Breast epithelium (tissue), 4 donors: ENCODE data around the gene BCL2. TPM values are rescaled to one million over a fixed set of nuclear protein-coding genes. Genes with fewer than 3 reads are reported as not detected.

Source experiments
- DNase-seq, 2 donors: peaks; one replicate each; pipeline ENCODE4 v3.0.0-alpha.2; 2019; ENCODE audit warnings: low spot score in 2 of 2
- H3K27ac ChIP-seq, 2 donors: fragments of 200-600 bp; sonication (generic) in 1 of 2; one replicate each; pipeline ENCODE4 v1.5.1; 2016 to 2019; ENCODE audit warnings: mild to moderate bottlenecking in 1 of 2
- H3K27me3 ChIP-seq, 2 donors: fragments of 200-600 bp; sonication (generic) in 1 of 2; one replicate each; pipeline versions ENCODE4 v1.5.1 to v1.6.0; 2017 to 2019; ENCODE audit warnings: control low read depth in 1 of 2, mild to moderate bottlenecking in 1 of 2
- H3K36me3 ChIP-seq: fragments of 200-600 bp; one replicate; pipeline ENCODE4 v1.5.1; 2019
- H3K4me1 ChIP-seq, 2 donors: fragments of 200-600 bp; sonication (generic); one replicate each; pipeline ENCODE4 v1.5.1; 2016 to 2019; ENCODE audit warnings: control low read depth in 1 of 2
- H3K4me3 ChIP-seq, 3 donors: fragments of 200-600 bp; sonication (generic); 1 replicate in 2 of 3; 2 replicates in 1 of 3; pipeline ENCODE4 v1.5.1; 2016 to 2019; ENCODE audit warnings: mild to moderate bottlenecking in 3 of 3, moderate library complexity in 2 of 3
- H3K9me3 ChIP-seq, 2 donors: fragments of 200-600 bp; sonication (generic) in 1 of 2; one replicate each; pipeline ENCODE4 v1.5.1; 2016 to 2019; ENCODE audit warnings: control low read depth in 1 of 2
- POLR2A ChIP-seq: fragments of 450-650 bp; IDR thresholded peaks from one replicate; pipeline ENCODE4 v1.6.1; 2016; ENCODE audit warnings: antibody characterized with exemption, mild to moderate bottlenecking, moderate library complexity
- POLR2AphosphoS5 ChIP-seq, 3 donors: sonication (generic); formaldehyde crosslinking; IDR thresholded peaks; one replicate each; pipeline ENCODE4 v1.6.1; 2017; ENCODE audit warnings: antibody characterized with exemption in 3 of 3
- intact Hi-C: fragments of 100-400 bp; cut with DNase I; formaldehyde crosslinking; loops from one replicate; pipeline ENCODE4 v1.15.1; 2023; ENCODE audit warnings: low total_unique reads
- total RNA-seq, 3 donors: library from RNA; depleted of rRNA; stranded (reverse); fragments of >200 nt; gene quantifications; one replicate each; pipeline ENCODE4 v1.1.0, GENCODE V29; 2016
- TF ChIP-seq, protein P1 (sequence below), 3 donors: fragments of 450-650 bp; IDR thresholded peaks; one replicate each; pipeline ENCODE4 v1.5.1; 2016 to 2017; ENCODE audit warnings: antibody characterized with exemption in 3 of 3, mild to moderate bottlenecking in 3 of 3, moderate library complexity in 3 of 3

Gene BCL2
- total RNA-seq, 3 donors from 2014 or later = 41.3 to 82.5 (median 43.6) TPM

DNA sequence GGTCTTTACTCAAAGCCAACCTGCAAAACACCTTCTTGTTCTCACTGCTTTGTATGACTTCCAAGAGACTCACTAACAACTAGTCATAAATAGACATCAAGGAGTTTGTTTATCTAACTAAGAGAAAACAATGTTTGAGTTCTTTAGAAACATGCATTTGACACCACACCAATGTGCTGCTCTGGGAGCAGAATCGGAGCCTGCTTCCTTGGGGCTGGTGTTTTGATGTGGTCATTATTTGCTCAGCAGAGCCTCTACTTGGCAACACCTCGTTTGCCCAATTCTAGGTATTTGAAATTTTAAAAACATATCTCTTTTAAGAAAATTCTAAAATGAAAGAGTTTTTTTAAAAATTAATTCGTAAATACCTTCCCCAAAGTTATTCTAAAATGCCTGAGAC, 167.5 kb downstream of the BCL2 start:
- Histone ChIP-seq H3K4me3 (no peak overlapping the region), H3K4me1 (peaks cover 0 to 18% of the 10 kb centered on the region in 2 donors), H3K27ac (no peak overlapping the region), H3K9me3 (no peaks in the 10 kb centered on the region), H3K27me3 (no peaks in the 10 kb centered on the region), H3K36me3 (no peaks in the 10 kb centered on the region)
- intact Hi-C loops = no loop called here
- TF ChIP-seq POLR2A (no peak), POLR2AphosphoS5 (IDR thresholded peaks at IDR 0.05) (no peak)
- TF ChIP-seq, protein P1, sequence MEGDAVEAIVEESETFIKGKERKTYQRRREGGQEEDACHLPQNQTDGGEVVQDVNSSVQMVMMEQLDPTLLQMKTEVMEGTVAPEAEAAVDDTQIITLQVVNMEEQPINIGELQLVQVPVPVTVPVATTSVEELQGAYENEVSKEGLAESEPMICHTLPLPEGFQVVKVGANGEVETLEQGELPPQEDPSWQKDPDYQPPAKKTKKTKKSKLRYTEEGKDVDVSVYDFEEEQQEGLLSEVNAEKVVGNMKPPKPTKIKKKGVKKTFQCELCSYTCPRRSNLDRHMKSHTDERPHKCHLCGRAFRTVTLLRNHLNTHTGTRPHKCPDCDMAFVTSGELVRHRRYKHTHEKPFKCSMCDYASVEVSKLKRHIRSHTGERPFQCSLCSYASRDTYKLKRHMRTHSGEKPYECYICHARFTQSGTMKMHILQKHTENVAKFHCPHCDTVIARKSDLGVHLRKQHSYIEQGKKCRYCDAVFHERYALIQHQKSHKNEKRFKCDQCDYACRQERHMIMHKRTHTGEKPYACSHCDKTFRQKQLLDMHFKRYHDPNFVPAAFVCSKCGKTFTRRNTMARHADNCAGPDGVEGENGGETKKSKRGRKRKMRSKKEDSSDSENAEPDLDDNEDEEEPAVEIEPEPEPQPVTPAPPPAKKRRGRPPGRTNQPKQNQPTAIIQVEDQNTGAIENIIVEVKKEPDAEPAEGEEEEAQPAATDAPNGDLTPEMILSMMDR (IDR thresholded peaks at IDR 0.05) = no peak
- DNase-seq = no peak

DNA sequence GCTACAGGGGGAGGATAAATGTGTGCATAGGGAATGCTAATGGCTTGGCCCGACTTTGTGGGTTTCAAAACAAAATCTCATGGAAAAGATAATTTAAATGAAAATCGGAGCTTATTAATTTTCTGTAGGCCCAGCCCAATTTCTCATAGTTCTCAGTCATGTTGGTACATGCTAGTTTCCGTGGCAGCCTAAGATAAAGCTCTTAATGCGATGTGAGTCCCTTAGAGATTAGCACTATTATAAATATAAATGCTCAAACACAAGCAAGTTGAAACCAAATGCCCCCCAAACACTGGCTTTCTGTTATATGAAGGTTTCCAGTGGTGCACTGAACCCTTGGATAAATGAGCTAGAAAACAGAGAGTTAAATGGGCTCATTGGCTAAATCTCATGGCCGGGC, 168.0 kb downstream of the BCL2 start:
- no peaks in the 10 kb centered on the region for H3K36me3 ChIP-seq
- H3K27ac ChIP-seq = no peak overlapping the region
- DNase-seq = no peak
- H3K9me3 ChIP-seq = no peaks in the 10 kb centered on the region
- H3K4me1 ChIP-seq = peaks cover 0 to 22% of the 10 kb centered on the region in 2 donors
- TF ChIP-seq, protein P1 (IDR thresholded peaks at IDR 0.05) = no peak
- no peak for TF ChIP-seq POLR2AphosphoS5 (IDR thresholded peaks at IDR 0.05)
- no peak for TF ChIP-seq POLR2A
- intact Hi-C loops = loop anchor here (1.0 kb wide), 1 partner anchor 29 kb away; no protein-coding TSS in a partner anchor
- no peaks in the 10 kb centered on the region for H3K27me3 ChIP-seq
- no peak overlapping the region for H3K4me3 ChIP-seq

DNA sequence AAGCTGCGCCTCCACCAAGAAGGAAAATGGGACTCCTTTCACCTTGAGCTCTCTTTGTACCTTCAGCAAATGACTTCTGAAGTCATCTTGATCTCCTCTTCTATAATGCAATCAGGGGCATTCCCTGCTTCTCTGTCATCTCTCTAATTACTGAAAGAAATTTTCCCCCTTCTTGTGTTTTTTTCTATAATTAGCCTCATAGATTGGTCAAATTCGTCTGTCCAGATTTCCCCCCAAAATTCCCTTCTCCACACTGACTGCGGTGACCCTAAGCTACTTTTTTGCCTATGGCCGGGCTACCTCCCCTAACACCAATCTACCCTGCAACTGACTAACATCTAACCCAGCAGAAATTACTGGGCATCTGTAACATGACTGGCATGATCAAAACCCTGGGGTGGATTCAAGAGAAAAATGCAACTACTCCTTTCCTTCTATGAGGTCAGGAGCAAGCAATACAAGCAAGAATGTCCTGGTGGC, 168.6 kb downstream of the BCL2 start:
- peaks cover 0 to 26% of the 10 kb centered on the region in 2 donors for H3K4me1 ChIP-seq
- TF ChIP-seq, protein P1 (IDR thresholded peaks at IDR 0.05) = no peak
- TF ChIP-seq POLR2A (no peak), POLR2AphosphoS5 (IDR thresholded peaks at IDR 0.05) (no peak)
- H3K27me3 ChIP-seq = no peaks in the 10 kb centered on the region
- DNase-seq = no peak
- no peak overlapping the region for H3K27ac ChIP-seq
- H3K36me3 ChIP-seq = no peaks in the 10 kb centered on the region
- no peaks in the 10 kb centered on the region for H3K9me3 ChIP-seq
- intact Hi-C loops = loop anchor here (1.0 kb wide), 1 partner anchor 29 kb away; no protein-coding TSS in a partner anchor
- H3K4me3 ChIP-seq = no peak overlapping the region

DNA sequence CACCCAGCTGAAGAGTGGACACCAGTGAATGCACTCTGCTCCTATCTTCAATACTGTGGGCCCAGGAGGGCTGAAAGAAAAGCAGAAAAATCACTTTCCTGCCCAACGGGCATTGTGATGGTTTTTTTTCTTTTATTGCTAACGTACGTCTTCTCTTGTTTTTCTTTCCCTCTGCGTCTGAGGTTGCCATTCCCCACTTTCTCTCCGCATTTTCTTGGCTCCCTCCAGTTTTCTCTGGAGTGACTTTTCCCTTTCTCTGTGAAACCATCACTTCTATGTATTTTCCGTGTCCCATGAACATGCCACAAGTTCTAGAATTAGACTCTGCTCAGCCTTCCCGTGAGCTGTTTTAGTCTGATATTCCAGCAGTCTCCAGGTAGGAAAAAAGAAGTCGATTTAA, 169.2 kb downstream of the BCL2 start:
- intact Hi-C loops = no loop called here

DNA sequence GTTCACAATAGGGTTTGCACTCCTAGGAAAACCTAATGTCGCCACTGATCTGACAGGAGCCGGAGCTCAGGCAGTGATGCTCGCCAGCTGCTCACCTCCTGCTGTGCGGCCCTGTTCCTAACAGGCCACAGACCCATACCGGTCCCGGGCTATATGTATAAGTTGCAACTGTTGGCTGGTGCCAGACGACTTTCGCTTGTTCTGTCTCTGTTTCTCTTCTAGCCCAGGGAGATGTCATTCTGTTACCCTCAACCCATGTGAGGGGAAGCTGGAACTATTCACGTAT, 170.3 kb downstream of the BCL2 start:
- Histone ChIP-seq H3K36me3 (no peaks in the 10 kb centered on the region), H3K4me1 (peaks cover 0 to 26% of the 10 kb centered on the region in 2 donors), H3K27ac (peak overlapping the region; percentile 63 to 70), H3K27me3 (no peaks in the 10 kb centered on the region), H3K4me3 (no peak overlapping the region), H3K9me3 (no peaks in the 10 kb centered on the region)
- DNase-seq = no peak
- intact Hi-C loops = loop anchor here (10.0 kb wide), 1 partner anchor 76 kb away; no protein-coding TSS in a partner anchor
- TF ChIP-seq, protein P1 (IDR thresholded peaks at IDR 0.05) = no peak
- TF ChIP-seq POLR2A (no peak), POLR2AphosphoS5 (IDR thresholded peaks at IDR 0.05) (no peak)

More for the DNA sequence above, 169.2 kb downstream of the BCL2 start:
- DNase-seq = no peak
- no peaks in the 10 kb centered on the region for H3K27me3 ChIP-seq
- TF ChIP-seq, protein P1 (IDR thresholded peaks at IDR 0.05) = no peak
- TF ChIP-seq POLR2AphosphoS5 (IDR thresholded peaks at IDR 0.05) = no peak
- no peak for TF ChIP-seq POLR2A
- H3K4me3 ChIP-seq = no peak overlapping the region
- no peaks in the 10 kb centered on the region for H3K9me3 ChIP-seq
- peaks cover 0 to 26% of the 10 kb centered on the region in 2 donors for H3K4me1 ChIP-seq
- H3K27ac ChIP-seq = no peak overlapping the region
- H3K36me3 ChIP-seq = no peaks in the 10 kb centered on the region
